HG02981 (cell line): ENCODE data around the gene FUCA2.
"Not testable (repeated sequence)": the region's sequence is repeated elsewhere in the genome, so short reads cannot be mapped to it uniquely, and the experiment has no call there.

Experiments
- ATAC-seq: cut with Tn5 transposase; IDR thresholded peaks from one replicate; pipeline ENCODE4 v1.9.1; 2021; ENCODE audit warnings: mild to moderate bottlenecking, moderate library complexity; ENCODE audit not compliant: unreplicated experiment

The FUCA2 gene

DNA sequence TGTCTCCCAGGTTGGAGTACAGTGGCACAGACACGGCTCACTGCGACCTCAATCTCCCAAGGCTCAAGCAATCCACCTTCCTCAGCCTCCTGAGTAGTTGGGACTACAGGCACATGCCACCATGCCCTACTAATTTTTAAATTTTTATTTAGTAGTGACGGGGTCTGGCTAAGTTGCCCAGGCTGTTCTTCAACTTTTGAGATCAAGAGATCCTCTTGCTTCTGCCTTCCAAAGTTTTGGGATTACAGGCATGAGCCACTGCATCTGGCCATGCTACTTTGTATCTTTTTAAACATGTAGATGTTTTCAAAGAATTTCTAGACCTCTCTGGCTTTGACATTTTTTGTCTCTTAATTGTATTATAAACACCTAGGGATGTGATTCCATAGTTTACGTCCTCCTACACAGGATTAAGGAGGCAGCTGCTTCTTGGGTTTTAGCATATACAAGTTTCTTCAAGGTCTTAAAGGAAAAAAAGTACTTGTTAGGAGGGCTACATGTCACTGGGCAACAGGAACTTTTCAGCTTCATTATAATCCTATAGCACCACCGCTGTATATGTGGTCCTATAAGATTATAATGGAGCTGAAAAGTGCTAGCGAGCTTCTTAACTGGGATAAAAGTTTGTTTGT, 62.3 kb downstream of the FUCA2 start:
- no peak for ATAC-seq

DNA sequence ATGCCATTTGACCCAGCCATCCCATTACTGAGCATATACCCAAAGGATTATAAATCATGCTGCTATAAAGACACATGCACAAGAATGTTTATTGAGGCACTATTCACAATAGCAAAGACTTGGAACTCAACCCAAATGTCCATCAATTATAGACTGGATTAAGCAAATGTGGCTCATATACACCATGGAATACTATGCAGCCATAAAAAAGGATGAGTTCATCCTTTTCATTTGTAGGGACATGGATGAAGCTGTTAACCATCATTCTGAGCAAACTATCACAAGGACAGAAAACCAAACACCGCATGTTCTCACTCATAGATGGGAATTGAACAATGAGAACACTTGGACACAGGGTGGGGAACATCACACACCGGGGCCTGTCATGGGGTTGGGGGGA, 63.7 kb downstream of the FUCA2 start:
- ATAC-seq, result not testable (repeated sequence)
